ENCODE data around the gene GRIPAP1. TPM values are rescaled to one million over a fixed set of nuclear protein-coding genes. Genes with fewer than 3 reads are reported as not detected.

The GRIPAP1 gene
- total RNA-seq, result 10 to 100 TPM; 42.2 to 58.1 (median 44.1) TPM

GRCh38 chrX:49002091-49002935 lies at the start of gene GRIPAP1:
GRIPAP1 (minus strand) TSS chrX:49002264; CDS start chrX:49002229, 35 bp downstream.
- no peaks in the 10 kb centered on the region for H3K27me3 Mint-ChIP-seq (ENCODE audit: low read depth)
- ATAC-seq (peak; percentile 78 to 82), DNase-seq (peak; percentile 71)
- H3K9me3 Mint-ChIP-seq, result no peaks in the 10 kb centered on the region
- peak within 1 kb of the TSS; percentile 99 for H3K4me3 Mint-ChIP-seq
- peaks cover 15% of the 10 kb centered on the region for H3K36me3 Mint-ChIP-seq (ENCODE audit: insufficient read depth)
- H3K4me1 Mint-ChIP-seq (ENCODE audit: low read depth), result peaks cover 33% of the 10 kb centered on the region

GRCh38 chrX:49043987-49044281 lies 41.9 kb upstream of the GRIPAP1 start:
- DNase-seq, result no peak
- no peaks in the 10 kb centered on the region for H3K27me3 Mint-ChIP-seq (ENCODE audit: low read depth)
- H3K4me1 Mint-ChIP-seq (ENCODE audit: low read depth), result peaks cover 35% of the 10 kb centered on the region
- no peaks in the 10 kb centered on the region for H3K36me3 Mint-ChIP-seq (ENCODE audit: insufficient read depth)
- H3K9me3 Mint-ChIP-seq, result no peaks in the 10 kb centered on the region
- ATAC-seq, result no peak
- H3K4me3 Mint-ChIP-seq, result peak overlapping the region; percentile 91

- peak; percentile 91 to 94 for ATAC-seq
- Mint-ChIP-seq H3K4me3 (peak within 1 kb of the TSS; percentile 91), H3K9me3 (no peaks in the 10 kb centered on the region), H3K27me3 (ENCODE audit: low read depth) (no peaks in the 10 kb centered on the region), H3K36me3 (ENCODE audit: insufficient read depth) (no peaks in the 10 kb centered on the region), H3K4me1 (ENCODE audit: low read depth) (peaks cover 36% of the 10 kb centered on the region)
- DNase-seq, result peak; percentile 93
These were observed 41.3 kb upstream of the GRIPAP1 start, which contains the start of gene TFE3 for GRCh38 chrX:49043220-49043986. TFE3 (minus strand) TSS chrX:49043357; CDS start chrX:49043226, 131 bp downstream.

GRCh38 chrX:49042581-49043219 lies 40.6 kb upstream of the GRIPAP1 start:
- no peaks in the 10 kb centered on the region for H3K27me3 Mint-ChIP-seq (ENCODE audit: low read depth)
- no peak for DNase-seq
- no peaks in the 10 kb centered on the region for H3K9me3 Mint-ChIP-seq
- peak; percentile 4 to 11 for ATAC-seq
- peaks cover 3% of the 10 kb centered on the region for H3K36me3 Mint-ChIP-seq (ENCODE audit: insufficient read depth)
- H3K4me3 Mint-ChIP-seq, result peak overlapping the region; percentile 91
- H3K4me1 Mint-ChIP-seq (ENCODE audit: low read depth), result peaks cover 36% of the 10 kb centered on the region

- no peak for DNase-seq
- no peaks in the 10 kb centered on the region for H3K9me3 Mint-ChIP-seq
- no peak for ATAC-seq
- peaks cover 36% of the 10 kb centered on the region for H3K4me1 Mint-ChIP-seq (ENCODE audit: low read depth)
- peaks cover 5% of the 10 kb centered on the region for H3K36me3 Mint-ChIP-seq (ENCODE audit: insufficient read depth)
- H3K27me3 Mint-ChIP-seq (ENCODE audit: low read depth), result no peaks in the 10 kb centered on the region
- H3K4me3 Mint-ChIP-seq, result peak overlapping the region; percentile 91
These were observed 39.9 kb upstream of the GRIPAP1 start for GRCh38 chrX:49041744-49042580.

GRCh38 chrX:49040376-49040955 lies 38.4 kb upstream of the GRIPAP1 start:
- DNase-seq, result no peak
- peaks cover 5% of the 10 kb centered on the region for H3K36me3 Mint-ChIP-seq (ENCODE audit: insufficient read depth)
- H3K9me3 Mint-ChIP-seq, result no peaks in the 10 kb centered on the region
- no peaks in the 10 kb centered on the region for H3K27me3 Mint-ChIP-seq (ENCODE audit: low read depth)
- no peak for ATAC-seq
- H3K4me3 Mint-ChIP-seq, result peak overlapping the region; percentile 38
- H3K4me1 Mint-ChIP-seq (ENCODE audit: low read depth), result peaks cover 36% of the 10 kb centered on the region

GRCh38 chrX:49039598-49040375 lies 37.7 kb upstream of the GRIPAP1 start:
- DNase-seq (peak; percentile 42), ATAC-seq (no peak)
- peak overlapping the region; percentile 38 for H3K4me3 Mint-ChIP-seq
- peaks cover 5% of the 10 kb centered on the region for H3K36me3 Mint-ChIP-seq (ENCODE audit: insufficient read depth)
- no peaks in the 10 kb centered on the region for H3K9me3 Mint-ChIP-seq
- peaks cover 36% of the 10 kb centered on the region for H3K4me1 Mint-ChIP-seq (ENCODE audit: low read depth)
- no peaks in the 10 kb centered on the region for H3K27me3 Mint-ChIP-seq (ENCODE audit: low read depth)

- H3K36me3 Mint-ChIP-seq (ENCODE audit: insufficient read depth), result peaks cover 5% of the 10 kb centered on the region
- DNase-seq (no peak), ATAC-seq (no peak)
- H3K27me3 Mint-ChIP-seq (ENCODE audit: low read depth), result no peaks in the 10 kb centered on the region
- H3K4me3 Mint-ChIP-seq, result no peak overlapping the region
- no peaks in the 10 kb centered on the region for H3K9me3 Mint-ChIP-seq
- peaks cover 30% of the 10 kb centered on the region for H3K4me1 Mint-ChIP-seq (ENCODE audit: low read depth)
These were observed 35.9 kb upstream of the GRIPAP1 start for GRCh38 chrX:49037883-49038475.

- Mint-ChIP-seq H3K4me1 (ENCODE audit: low read depth) (no peaks in the 10 kb centered on the region), H3K27me3 (ENCODE audit: low read depth) (no peaks in the 10 kb centered on the region), H3K4me3 (no peak overlapping the region), H3K9me3 (no peaks in the 10 kb centered on the region), H3K36me3 (ENCODE audit: insufficient read depth) (peaks cover 5% of the 10 kb centered on the region)
- DNase-seq, result no peak
- no peak for ATAC-seq
These were observed 28.2 kb upstream of the GRIPAP1 start for GRCh38 chrX:49030283-49030682.

- no peak for DNase-seq
- Mint-ChIP-seq H3K4me1 (ENCODE audit: low read depth) (no peaks in the 10 kb centered on the region), H3K27me3 (ENCODE audit: low read depth) (no peaks in the 10 kb centered on the region), H3K4me3 (no peak overlapping the region), H3K36me3 (ENCODE audit: insufficient read depth) (peaks cover 5% of the 10 kb centered on the region), H3K9me3 (no peaks in the 10 kb centered on the region)
- no peak for ATAC-seq
These were observed 27.8 kb upstream of the GRIPAP1 start for GRCh38 chrX:49029876-49030275.

- no peaks in the 10 kb centered on the region for H3K4me1 Mint-ChIP-seq (ENCODE audit: low read depth)
- H3K9me3 Mint-ChIP-seq, result no peaks in the 10 kb centered on the region
- DNase-seq (no peak), ATAC-seq (no peak)
- H3K4me3 Mint-ChIP-seq, result no peak overlapping the region
- no peaks in the 10 kb centered on the region for H3K27me3 Mint-ChIP-seq (ENCODE audit: low read depth)
- H3K36me3 Mint-ChIP-seq (ENCODE audit: insufficient read depth), result no peaks in the 10 kb centered on the region
These were observed 17.7 kb upstream of the GRIPAP1 start for GRCh38 chrX:49019599-49020249.

- no peak for DNase-seq
- Mint-ChIP-seq H3K9me3 (no peaks in the 10 kb centered on the region), H3K27me3 (ENCODE audit: low read depth) (no peaks in the 10 kb centered on the region), H3K36me3 (ENCODE audit: insufficient read depth) (no peaks in the 10 kb centered on the region), H3K4me3 (no peak overlapping the region), H3K4me1 (ENCODE audit: low read depth) (no peaks in the 10 kb centered on the region)
- no peak for ATAC-seq
These were observed 17.0 kb upstream of the GRIPAP1 start for GRCh38 chrX:49019050-49019449.

All from activated T-cell treated with anti-CD3 and anti-CD28 coated beads, Interleukin-2, amount 50 U/mL, for 4 hours (primary cell).